8988T (cell line): ENCODE measurements around the gene NEU3.
"Not testable (repeated sequence)": the region's sequence is repeated elsewhere in the genome, so short reads cannot be mapped to it uniquely, and the experiment has no call there.

ENCODE experiments used
- DNase-seq: peaks from one replicate; pipeline ENCODE4 v3.0.0; 2011

The NEU3 gene

GRCh38 chr11:75031771-75032549, 43.2 kb downstream of the NEU3 start:
- DNase-seq = peak; percentile 67

- no peak for DNase-seq
Measured at GRCh38 chr11:75032550-75032935, 43.8 kb downstream of the NEU3 start.

- DNase-seq = no peak
Measured at GRCh38 chr11:75033916-75034315, 45.2 kb downstream of the NEU3 start.

GRCh38 chr11:75035256-75035655, 46.5 kb downstream of the NEU3 start:
- DNase-seq = no peak

- DNase-seq = no peak
Measured at GRCh38 chr11:75035911-75036565, 47.3 kb downstream of the NEU3 start.

- no peak for DNase-seq
Measured at GRCh38 chr11:75040167-75040770, 51.5 kb downstream of the NEU3 start.

GRCh38 chr11:75041263-75041662, 52.5 kb downstream of the NEU3 start:
- DNase-seq = no peak

- not testable (repeated sequence) for DNase-seq
Measured at GRCh38 chr11:75041821-75042220, 53.1 kb downstream of the NEU3 start.

GRCh38 chr11:75044381-75045170, 55.8 kb downstream of the NEU3 start:
- DNase-seq = not testable (repeated sequence)

- not testable (repeated sequence) for DNase-seq
Measured at GRCh38 chr11:75046668-75047067, 57.9 kb downstream of the NEU3 start.

GRCh38 chr11:75047191-75047590, 58.5 kb downstream of the NEU3 start:
- DNase-seq = no peak

- DNase-seq = not testable (repeated sequence)
Measured at GRCh38 chr11:75049501-75050266, 61.0 kb downstream of the NEU3 start.

GRCh38 chr11:75050516-75050915, 61.8 kb downstream of the NEU3 start:
- no peak for DNase-seq

- no peak for DNase-seq
Measured at GRCh38 chr11:75051043-75051442, 62.3 kb downstream of the NEU3 start.

- DNase-seq = no peak
Measured at GRCh38 chr11:75052457-75052856, 63.7 kb downstream of the NEU3 start.

GRCh38 chr11:75055511-75055910, 66.8 kb downstream of the NEU3 start:
- no peak for DNase-seq

- DNase-seq = no peak
Measured at GRCh38 chr11:75056814-75057213, 68.1 kb downstream of the NEU3 start.

- DNase-seq = no peak
Measured at GRCh38 chr11:75059299-75059698, 70.6 kb downstream of the NEU3 start.

- DNase-seq = no peak
Measured at GRCh38 chr11:75063741-75064314, 75.1 kb downstream of the NEU3 start.

GRCh38 chr11:75066061-75066460, 77.3 kb downstream of the NEU3 start:
- DNase-seq = no peak
